DOHH2 (cell line): Measurements from ENCODE around the gene TEX26.

ENCODE experiments used
- H3F3A ChIP-seq: fragments of 200-600 bp; sonication (generic), shearing (Covaris generic); 2 replicates; pipeline ENCODE4 v1.6.0; 2016; ENCODE audit warnings: antibody characterized with exemption, mild to moderate bottlenecking; ENCODE audit not compliant: control insufficient read depth, insufficient read depth
- H3K27ac ChIP-seq: fragments of 200-600 bp; sonication (generic); 2 replicates; pipeline ENCODE4 v1.5.1; 2014; ENCODE audit warnings: low read depth, mild to moderate bottlenecking, low read length, moderate library complexity
- H3K27me3 ChIP-seq: fragments of 200-600 bp; sonication (generic); 2 replicates; pipeline ENCODE4 v1.6.1; 2014; ENCODE audit warnings: mild to moderate bottlenecking, low read length, mixed read lengths; ENCODE audit not compliant: control insufficient read depth
- H3K36me3 ChIP-seq: fragments of 200-600 bp; sonication (generic); 2 replicates; pipeline ENCODE4 v1.6.1; 2014; ENCODE audit warnings: mild to moderate bottlenecking, low read length, moderate library complexity, mixed read lengths; ENCODE audit not compliant: control insufficient read depth
- H3K4me1 ChIP-seq: fragments of 200-600 bp; sonication (generic); 2 replicates; pipeline ENCODE4 v1.6.1; 2014; ENCODE audit warnings: mild to moderate bottlenecking, low read length, mixed read lengths; ENCODE audit not compliant: control insufficient read depth
- H3K4me2 ChIP-seq: fragments of 200-600 bp; sonication (generic); 2 replicates; pipeline ENCODE4 v1.6.0; 2014; ENCODE audit warnings: mild to moderate bottlenecking, low read length, moderate library complexity
- H3K4me3 ChIP-seq: fragments of 200-600 bp; sonication (generic); 2 replicates; pipeline ENCODE4 v1.5.1; 2014; ENCODE audit warnings: mild to moderate bottlenecking, low read length, mixed read lengths
- H3K79me2 ChIP-seq: fragments of 200-600 bp; sonication (generic); 2 replicates; pipeline ENCODE4 v1.6.1; 2014; ENCODE audit warnings: mild to moderate bottlenecking, low read length, mixed read lengths; ENCODE audit not compliant: control insufficient read depth
- H3K9me2 ChIP-seq: fragments of 200-600 bp; sonication (generic); replicated peaks from 2 replicates; pipeline ENCODE4 v1.6.1; 2014; ENCODE audit warnings: mild to moderate bottlenecking, low read length, mixed read lengths; ENCODE audit not compliant: control insufficient read depth
- H3K9me3 ChIP-seq: fragments of 200-600 bp; sonication (generic); 2 replicates; pipeline ENCODE4 v1.6.1; 2014; ENCODE audit warnings: antibody characterized with exemption, low read length, mixed read lengths; ENCODE audit not compliant: control insufficient read depth, insufficient read depth
- H4K20me1 ChIP-seq: fragments of 200-600 bp; sonication (generic); 2 replicates; pipeline ENCODE4 v1.6.0; 2014; ENCODE audit warnings: low read depth, mild to moderate bottlenecking, antibody characterized with exemption, low read length, moderate library complexity; ENCODE audit not compliant: control insufficient read depth, insufficient read depth
- EZH2phosphoT487 ChIP-seq: fragments of 200-600 bp; sonication (generic); IDR thresholded peaks from 2 replicates; pipeline ENCODE4 v1.6.1; 2017; ENCODE audit warnings: borderline replicate concordance, mild to moderate bottlenecking, antibody characterized with exemption, low read length, moderate library complexity, mixed read lengths
- TF ChIP-seq, protein P1 (sequence below): fragments of 200-600 bp; sonication (generic); IDR thresholded peaks from one replicate; pipeline ENCODE4 v1.5.1; 2014; ENCODE audit warnings: antibody characterized with exemption, mild to moderate bottlenecking, low read depth, low read length; ENCODE audit not compliant: poor library complexity, severe bottlenecking

TEX26 gene

DNA sequence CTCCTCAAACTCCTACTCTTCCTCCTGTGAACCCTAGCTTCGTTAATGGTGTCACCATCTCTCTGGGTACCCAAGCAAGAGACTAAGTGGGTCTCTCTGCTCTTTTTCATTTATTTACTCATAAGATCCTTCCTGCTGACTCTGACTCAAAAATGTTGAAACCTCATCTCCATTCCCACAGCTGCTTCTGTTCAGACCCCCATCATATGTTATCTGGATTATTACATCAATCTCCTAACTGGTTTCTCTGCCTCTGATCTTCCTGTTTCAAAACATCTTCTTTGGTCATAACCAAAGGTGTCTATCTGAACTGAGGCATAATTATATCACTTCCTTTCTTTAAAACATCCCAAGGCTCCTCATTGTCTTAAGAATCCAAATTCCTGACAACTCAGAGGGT lies 28.4 kb upstream of the TEX26 start:
- H4K20me1 ChIP-seq = no peaks in the 10 kb centered on the region
- no peak overlapping the region for H3K27ac ChIP-seq
- H3K4me1 ChIP-seq = peaks cover 11% of the 10 kb centered on the region
- H3K27me3 ChIP-seq = peaks cover 17% of the 10 kb centered on the region; the same call in 1 of the 2 replicates
- no peak overlapping the region for H3K4me2 ChIP-seq
- no peaks in the 10 kb centered on the region for H3K9me3 ChIP-seq
- H3F3A ChIP-seq = no peaks in the 10 kb centered on the region
- H3K9me2 ChIP-seq = no peaks in the 10 kb centered on the region
- H3K4me3 ChIP-seq = no peak overlapping the region
- no peaks in the 10 kb centered on the region for H3K36me3 ChIP-seq
- no peaks in the 10 kb centered on the region for H3K79me2 ChIP-seq
- TF ChIP-seq, protein P1, sequence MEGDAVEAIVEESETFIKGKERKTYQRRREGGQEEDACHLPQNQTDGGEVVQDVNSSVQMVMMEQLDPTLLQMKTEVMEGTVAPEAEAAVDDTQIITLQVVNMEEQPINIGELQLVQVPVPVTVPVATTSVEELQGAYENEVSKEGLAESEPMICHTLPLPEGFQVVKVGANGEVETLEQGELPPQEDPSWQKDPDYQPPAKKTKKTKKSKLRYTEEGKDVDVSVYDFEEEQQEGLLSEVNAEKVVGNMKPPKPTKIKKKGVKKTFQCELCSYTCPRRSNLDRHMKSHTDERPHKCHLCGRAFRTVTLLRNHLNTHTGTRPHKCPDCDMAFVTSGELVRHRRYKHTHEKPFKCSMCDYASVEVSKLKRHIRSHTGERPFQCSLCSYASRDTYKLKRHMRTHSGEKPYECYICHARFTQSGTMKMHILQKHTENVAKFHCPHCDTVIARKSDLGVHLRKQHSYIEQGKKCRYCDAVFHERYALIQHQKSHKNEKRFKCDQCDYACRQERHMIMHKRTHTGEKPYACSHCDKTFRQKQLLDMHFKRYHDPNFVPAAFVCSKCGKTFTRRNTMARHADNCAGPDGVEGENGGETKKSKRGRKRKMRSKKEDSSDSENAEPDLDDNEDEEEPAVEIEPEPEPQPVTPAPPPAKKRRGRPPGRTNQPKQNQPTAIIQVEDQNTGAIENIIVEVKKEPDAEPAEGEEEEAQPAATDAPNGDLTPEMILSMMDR = no peak
- TF ChIP-seq EZH2phosphoT487 = no peak

- Histone ChIP-seq H3K27me3 (peaks cover 11% of the 10 kb centered on the region; the same call in 1 of the 2 replicates), H3K9me3 (no peaks in the 10 kb centered on the region), H3K4me3 (no peak within 1 kb of the TSS), H3K4me2 (no peak within 1 kb of the TSS), H3F3A (no peaks in the 10 kb centered on the region), H3K79me2 (no peaks in the 10 kb centered on the region), H3K36me3 (no peaks in the 10 kb centered on the region), H3K9me2 (no peaks in the 10 kb centered on the region), H4K20me1 (no peaks in the 10 kb centered on the region), H3K27ac (no peak within 1 kb of the TSS), H3K4me1 (peaks cover 12% of the 10 kb centered on the region)
- TF ChIP-seq, protein P1 = no peak
- no peak for TF ChIP-seq EZH2phosphoT487
Observed at GRCh38 chr13:30905932-30906383, 26.5 kb upstream of the TEX26 start, which contains the start of gene MEDAG. Gene MEDAG (plus strand): TSS chr13:30906271. CDS start chr13:30906516, 245 bp downstream.

GRCh38 chr13:30906411-30907051 lies 25.9 kb upstream of the TEX26 start:
- Histone ChIP-seq H3K9me3 (no peaks in the 10 kb centered on the region), H3K27me3 (peaks cover 11% of the 10 kb centered on the region; the same call in 1 of the 2 replicates), H3K27ac (no peak overlapping the region), H3K4me2 (no peak overlapping the region), H3K4me3 (no peak overlapping the region), H3K79me2 (no peaks in the 10 kb centered on the region), H3F3A (no peaks in the 10 kb centered on the region), H3K9me2 (no peaks in the 10 kb centered on the region), H3K36me3 (no peaks in the 10 kb centered on the region), H3K4me1 (peaks cover 12% of the 10 kb centered on the region), H4K20me1 (no peaks in the 10 kb centered on the region)
- TF ChIP-seq, protein P1 = no peak
- TF ChIP-seq EZH2phosphoT487 = no peak
